ENCODE measurements around the gene CKMT2.

CKMT2 gene

DNA sequence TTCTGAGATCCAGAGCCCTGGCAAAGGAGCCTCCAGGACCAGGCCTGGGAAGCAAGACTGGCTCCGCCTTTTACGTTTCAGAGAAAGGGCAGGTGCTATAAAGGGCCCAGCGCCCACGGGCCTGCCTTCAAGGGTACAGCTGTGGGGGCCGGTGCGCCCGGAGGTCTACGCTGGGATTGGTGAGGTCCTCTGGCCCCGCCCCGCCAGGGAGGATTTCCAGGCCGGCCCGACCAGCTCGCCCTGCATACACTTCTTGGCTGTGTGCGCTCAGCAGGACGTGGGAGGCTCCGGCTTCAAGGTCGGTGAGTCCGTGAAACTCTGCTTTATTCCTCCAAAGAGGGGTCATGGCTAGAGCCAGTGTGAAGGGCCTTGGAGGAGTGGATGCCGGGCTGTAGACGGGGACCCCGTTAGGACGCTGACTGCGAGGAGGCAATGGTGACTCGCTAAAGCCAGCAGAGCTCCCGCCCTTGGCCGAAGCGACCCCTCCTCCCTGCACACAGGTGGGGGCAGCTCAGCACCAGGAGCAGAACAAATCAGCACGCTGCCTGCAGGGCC is at the start of gene CKMT2:
Gene CKMT2, plus strand, starts transcription at position 243 of the 555 bp plus-strand sequence. CDS start 17,811 bp downstream, outside the sequence.
- DNase-seq, result no peak

- DNase-seq, result no peak
Observed at GRCh38 chr5:81183811-81184748, 49.0 kb upstream of the CKMT2 start.

- DNase-seq, result no peak
Observed at GRCh38 chr5:81184749-81185110, 48.4 kb upstream of the CKMT2 start.

DNA sequence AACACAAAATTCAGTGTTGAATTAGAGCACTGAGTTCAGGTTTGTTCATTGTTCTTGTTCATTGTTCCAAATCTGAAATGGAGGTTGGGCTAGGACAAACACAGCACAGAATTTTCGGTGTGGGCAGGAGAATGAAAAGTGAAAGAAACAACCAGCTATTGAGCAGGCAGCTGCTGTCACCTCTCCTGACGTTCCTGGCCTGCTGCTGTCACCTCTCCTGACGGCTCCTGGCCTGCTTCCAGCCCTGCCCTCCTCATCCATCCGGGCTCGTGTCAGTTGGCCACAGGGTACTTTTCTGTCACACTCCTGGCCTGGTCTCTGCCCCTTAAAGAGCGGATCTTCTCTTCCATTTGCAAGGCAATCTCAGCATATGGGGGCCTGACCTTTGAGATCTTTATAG is 45.2 kb upstream of the CKMT2 start:
- DNase-seq, result no peak

GRCh38 chr5:81188962-81189361 is 44.2 kb upstream of the CKMT2 start:
- no peak for DNase-seq

GRCh38 chr5:81189875-81190498 is 43.1 kb upstream of the CKMT2 start:
- no peak for DNase-seq

DNA sequence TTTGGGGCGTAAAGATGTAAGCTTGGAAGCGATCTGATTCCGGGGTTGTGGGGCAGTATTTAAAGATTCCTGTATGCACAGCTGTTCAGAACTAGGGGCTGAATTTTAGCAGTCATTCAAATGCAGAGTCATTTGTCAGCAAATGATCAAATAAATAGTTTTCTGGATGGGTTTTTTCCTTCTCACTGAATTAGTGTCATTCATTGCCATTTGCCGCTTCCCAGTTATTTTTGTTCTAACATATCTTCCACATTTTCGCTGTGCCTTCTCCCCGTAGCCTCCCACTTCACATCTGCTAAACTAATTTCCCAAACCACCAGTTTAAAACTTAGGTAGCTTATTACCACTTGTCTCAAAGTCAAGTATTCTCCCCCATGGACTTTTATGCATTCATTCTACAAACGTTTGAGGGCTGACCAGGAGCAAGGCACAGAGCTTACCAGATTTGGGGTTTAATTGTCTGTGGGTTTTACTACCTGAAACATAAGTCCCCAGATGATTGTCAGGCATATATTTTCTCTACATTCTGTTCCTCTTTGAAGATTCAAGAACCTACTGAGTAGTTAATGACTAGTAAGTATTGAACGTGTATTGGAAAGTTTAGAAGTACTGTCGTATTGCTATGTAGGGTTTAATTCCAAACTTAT is 41.3 kb upstream of the CKMT2 start:
- no peak for DNase-seq

- DNase-seq, result no peak
Observed at GRCh38 chr5:81192373-81192750, 40.8 kb upstream of the CKMT2 start.

DNA sequence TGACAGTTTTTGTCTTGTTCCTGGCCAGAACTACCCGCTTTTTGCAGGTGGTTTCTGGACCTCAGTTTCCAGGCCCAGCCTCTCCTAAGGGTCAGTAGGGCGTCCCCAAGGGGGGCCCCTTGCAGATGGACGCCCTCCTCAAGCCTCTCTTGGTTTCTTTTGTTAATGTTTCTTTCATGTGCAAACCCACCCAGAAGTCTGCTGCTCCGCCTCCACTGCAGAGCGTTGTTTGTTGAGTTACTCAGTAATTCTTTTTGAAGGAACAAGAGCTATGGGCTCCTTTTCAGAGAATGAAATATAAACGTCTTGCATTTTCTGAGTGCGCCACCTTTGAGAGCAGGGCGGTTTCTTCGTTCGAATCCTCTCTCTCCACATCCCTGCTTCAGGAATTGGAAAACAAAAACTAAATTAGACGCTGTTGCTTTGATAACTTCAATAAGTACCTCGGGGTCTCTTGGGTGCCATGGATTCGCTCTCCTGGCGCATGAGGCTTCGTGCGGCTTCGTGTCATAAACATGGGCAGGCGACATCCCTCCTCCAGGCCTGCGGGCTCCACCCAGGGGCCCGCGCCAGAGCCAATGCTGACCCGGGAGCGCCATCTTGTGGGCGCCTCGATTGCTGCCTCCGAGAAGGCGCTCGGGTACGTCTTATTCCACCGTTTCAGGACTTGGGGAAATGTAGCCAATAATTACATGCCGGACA is 38.3 kb upstream of the CKMT2 start:
- peak; percentile 76 for DNase-seq

GRCh38 chr5:81195335-81195929 is 37.7 kb upstream of the CKMT2 start:
- DNase-seq, result no peak

- no peak for DNase-seq
Observed at GRCh38 chr5:81202655-81203054, 30.5 kb upstream of the CKMT2 start.

DNA sequence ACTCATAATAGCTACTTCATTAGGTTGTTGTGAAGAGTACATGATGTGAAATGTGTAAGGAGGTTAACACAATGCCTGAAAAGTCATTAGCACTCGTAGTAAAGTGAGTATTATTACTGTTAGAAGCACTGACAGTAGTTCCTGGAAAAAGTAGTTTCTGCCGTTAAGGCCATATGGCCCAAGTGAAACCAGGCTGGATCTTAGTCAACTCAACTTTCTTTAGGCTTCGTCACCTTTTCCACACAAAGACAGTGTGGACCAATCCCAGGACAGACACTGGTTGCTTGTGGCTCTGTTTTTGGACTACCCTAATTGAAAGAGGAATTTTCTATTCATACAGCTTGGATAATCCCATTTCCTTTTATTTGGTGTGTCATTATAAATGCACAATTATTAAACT is 29.4 kb upstream of the CKMT2 start:
- no peak for DNase-seq

- DNase-seq, result no peak
Observed at GRCh38 chr5:81204205-81204604, 28.9 kb upstream of the CKMT2 start.

- DNase-seq, result no peak
Observed at GRCh38 chr5:81205058-81205457, 28.1 kb upstream of the CKMT2 start.

DNA sequence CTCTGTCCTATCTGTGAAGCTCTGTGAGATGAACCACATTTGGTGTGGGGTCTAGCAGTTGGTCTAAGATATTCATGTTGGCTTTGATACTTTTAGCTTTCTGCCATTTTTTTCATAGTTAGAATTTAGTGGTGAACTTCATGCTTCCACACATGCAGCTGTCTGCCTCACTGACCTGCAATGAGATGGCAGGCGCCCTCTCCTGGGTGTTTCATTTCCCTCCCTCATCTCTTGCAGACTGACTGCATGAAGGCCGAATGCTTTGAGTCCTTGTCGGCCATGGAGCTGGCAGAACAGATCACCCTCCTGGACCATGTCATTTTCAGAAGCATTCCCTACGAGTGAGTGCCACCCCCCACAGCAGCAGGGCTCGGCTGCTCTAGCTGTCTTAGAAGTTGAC is 26.1 kb upstream of the CKMT2 start:
- DNase-seq, result no peak

- DNase-seq, result no peak
Observed at GRCh38 chr5:81208904-81209303, 24.2 kb upstream of the CKMT2 start.

- DNase-seq, result no peak
Observed at GRCh38 chr5:81209386-81209785, 23.7 kb upstream of the CKMT2 start.

DNA sequence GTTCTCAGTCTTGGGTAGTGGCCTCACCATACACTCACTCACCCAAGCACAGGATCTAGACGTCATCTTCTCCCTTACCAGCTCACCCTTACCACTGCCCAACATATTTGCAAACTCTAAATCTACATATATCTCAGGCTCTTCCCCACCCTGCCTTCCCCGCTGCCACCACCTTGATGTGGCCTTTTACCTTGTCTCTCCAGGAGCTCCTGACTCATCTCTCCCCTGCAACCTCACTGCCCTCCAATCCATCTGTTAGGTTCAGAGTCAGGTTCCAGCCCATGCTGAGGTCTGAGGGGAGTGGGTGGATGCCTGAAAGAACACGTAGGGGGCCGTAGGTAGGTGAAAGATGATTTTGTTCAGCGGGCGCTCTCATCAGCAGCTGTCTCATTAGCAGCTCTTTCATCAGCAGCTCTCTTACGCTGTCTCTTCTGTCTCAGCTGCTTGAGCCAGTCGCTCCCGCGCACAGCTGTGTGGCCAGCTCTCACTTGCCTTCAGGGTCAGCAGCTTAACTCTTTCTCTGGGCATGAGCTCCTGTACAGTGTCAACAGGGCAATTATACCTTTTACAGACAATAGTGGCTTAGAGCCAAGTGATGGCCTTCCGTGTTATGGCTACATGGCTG is 23.1 kb upstream of the CKMT2 start:
- no peak for DNase-seq

DNA sequence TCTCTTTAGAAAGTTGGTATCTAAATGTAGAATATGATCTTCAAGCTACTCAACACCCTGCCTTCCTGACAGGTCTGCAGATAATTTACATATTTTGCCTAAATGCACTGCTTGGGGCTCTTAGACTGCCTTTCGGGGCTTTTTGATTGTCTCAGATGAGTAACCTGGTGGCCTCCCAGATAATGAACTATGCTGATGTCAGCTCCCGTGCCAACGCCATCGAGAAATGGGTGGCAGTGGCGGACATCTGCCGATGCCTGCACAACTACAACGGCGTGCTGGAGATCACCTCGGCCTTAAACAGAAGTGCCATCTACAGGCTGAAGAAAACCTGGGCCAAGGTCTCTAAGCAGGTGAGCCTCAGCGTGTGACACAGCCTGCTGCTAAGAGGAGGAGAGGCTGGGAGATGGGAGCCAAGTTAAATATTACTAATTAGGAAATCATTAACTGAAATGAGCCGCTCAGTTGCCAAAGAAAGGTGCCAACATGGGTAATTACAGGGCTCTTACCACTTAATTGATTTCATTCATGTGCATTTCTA is 20.8 kb upstream of the CKMT2 start:
- no peak for DNase-seq

GRCh38 chr5:81213070-81213469 is 20.1 kb upstream of the CKMT2 start:
- no peak for DNase-seq

DNA sequence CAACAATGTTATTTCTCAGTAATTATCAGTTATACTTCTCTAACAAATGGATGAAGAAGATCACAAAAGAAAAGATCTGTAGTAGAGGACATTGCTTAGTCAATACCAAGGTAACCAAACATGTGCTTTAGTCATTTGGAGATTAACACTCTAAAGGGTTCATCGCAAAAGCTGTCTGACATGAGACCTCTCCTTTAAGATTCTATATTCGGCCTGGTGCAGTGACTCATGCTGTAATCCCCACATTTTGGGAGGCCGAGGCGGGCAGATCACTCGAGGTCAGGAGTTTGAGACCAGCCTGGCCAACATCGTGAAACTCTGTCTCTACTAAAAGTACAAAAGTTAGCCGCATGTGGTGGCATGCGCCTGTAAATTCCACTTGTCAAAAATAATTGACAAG is 18.3 kb upstream of the CKMT2 start:
- no peak for DNase-seq

DNA sequence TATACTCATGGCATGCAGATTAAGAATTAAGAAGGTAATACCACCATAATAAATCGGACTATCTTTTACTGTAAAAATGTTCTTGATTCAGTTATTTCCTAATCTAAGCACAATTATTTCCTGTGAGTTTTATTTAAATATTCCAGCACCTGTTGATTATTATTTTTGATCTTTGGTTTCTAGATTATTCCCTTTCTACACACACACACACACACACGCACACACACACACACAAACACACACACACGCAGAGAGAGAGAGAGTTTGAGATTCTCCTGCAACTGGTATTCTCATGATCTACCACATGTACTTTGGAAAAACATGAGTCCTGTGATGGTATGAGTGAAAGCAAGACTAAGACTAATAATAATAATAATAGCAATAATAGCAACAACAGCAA is 17.0 kb upstream of the CKMT2 start:
- DNase-seq, result no peak

All from hematopoietic multipotent progenitor cell treated with erythropoietin and hydrocortisone succinate and interleukin-3 and kit ligand, for 8 days (in vitro differentiated cells).